HG03354 (cell line): ENCODE data around the gene HYDIN.
"Not testable (repeated sequence)": the region's sequence is repeated elsewhere in the genome, so short reads cannot be mapped to it uniquely, and the experiment has no call there.

Experiments used
- ATAC-seq: cut with Tn5 transposase; IDR thresholded peaks from one replicate; pipeline ENCODE4 v1.9.1; 2021; ENCODE audit warnings: mild to moderate bottlenecking; ENCODE audit not compliant: unreplicated experiment, poor library complexity, severe bottlenecking

HYDIN gene

DNA sequence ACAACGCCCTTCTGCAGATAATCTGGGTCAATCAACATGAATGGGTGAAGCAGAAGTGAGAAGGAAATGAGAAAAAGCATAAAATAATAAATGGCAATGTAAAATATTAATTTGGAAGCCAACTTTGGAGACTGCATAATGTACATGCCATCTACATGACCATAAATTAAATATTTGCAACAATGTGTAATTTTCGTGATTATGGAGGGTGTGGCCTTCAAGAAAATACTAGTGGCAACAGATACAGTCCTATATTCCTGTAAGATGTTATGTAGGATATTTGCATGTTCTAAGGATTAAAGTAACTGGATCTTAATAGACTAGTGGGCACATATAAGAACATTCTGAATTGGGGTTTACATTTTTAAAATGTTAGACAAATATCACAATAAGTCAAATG is 78.9 kb downstream of the HYDIN start:
- ATAC-seq = not testable (repeated sequence)

DNA sequence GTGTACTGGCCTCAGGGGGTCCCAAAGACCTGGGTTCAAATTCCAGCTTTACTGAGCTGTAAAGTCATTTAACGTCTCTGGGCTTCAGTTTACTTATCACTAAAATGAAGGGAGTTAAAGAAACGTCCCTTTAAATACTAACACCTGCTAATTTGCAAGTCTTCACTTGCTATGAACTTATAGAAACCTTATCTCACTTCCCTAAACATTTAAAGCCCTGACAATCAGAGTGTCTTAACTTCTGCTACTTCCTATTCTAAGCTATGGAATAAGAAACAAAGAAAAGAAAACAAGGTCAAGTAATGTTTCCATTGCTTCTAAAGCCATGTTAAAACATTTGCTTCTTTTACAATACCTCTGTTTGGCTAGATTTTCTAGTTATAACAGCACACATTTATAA is 87.3 kb downstream of the HYDIN start:
- not testable (repeated sequence) for ATAC-seq

DNA sequence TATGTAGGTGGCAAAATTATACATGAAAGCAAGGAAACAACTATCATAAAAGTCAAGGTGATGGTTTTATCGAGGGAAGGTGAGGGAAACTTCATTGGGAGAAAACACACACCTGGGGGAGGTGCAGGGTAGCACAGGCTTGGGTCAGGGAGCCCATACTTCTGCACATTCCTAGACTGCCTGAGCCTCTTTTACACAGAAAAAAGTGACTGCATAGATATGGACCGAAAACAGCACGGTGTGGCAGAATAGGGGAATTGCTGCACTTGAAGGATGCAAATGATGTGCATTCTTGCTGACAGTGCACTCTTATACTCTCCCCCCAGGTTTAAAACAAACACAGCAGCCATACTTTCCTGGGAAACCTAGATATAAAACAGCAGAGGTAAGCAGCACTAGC is 120.0 kb downstream of the HYDIN start:
- ATAC-seq = not testable (repeated sequence)

DNA sequence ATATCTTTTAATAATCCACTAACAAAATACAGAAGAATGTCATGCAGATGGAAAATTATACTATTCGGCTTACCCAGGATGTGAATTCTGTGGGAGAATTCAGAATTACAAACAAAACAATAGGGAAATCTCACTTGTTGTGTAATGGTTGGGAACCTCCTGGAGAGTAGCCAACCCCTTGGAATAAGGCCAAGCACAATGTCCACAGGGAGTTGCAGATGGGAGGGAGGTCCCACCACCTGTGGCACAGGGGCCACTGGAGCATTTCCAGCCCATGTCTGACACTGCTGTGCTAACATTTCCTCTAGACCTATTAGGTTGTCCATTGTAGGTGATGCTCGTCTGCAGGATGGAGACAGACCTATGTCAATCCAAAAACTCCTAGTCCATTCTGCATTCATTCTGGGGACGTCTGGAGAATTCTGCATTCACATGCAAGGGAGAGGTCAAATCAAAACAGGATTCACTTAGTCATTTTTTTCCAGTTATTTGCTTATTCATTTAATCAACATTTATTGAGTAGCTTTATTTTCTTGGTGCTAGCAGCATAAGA is 120.8 kb downstream of the HYDIN start:
- ATAC-seq = not testable (repeated sequence)

DNA sequence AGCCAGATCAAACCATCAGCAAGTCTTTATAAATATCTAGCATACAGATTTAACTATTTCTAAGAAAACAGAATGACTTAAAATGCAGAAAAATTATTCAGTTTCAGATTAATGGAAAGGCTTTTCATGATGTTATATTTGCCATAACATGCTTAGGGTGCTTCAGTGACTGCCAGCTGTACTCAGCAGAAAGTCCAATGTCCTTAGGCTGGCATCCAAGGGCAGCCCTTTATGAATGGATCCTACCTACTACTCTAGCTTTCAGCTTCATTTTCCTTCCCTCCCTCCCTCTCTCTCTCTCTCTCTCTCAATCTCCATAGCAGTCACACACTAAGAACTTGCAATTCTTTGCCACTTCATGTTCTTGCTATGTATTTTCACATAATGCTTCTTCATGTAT is 124.6 kb downstream of the HYDIN start:
- not testable (repeated sequence) for ATAC-seq

DNA sequence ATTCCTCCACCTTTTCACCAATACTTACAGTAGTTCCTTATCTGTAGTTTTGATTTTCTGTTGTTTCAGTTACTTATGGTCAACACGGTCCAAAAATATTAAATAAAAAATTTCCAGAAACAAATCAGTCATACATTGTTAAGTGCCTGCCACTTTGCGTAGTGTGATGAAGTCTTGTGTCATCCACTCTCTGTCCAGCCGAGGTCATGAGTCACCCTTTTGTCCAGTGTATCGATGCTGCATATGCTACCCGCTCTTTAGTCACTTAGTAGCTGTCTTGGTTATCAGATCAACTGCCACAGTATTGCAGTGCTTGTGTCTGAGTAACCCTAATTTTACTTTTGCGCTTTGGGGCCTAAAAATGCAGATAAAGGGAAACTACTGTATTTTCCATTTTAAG is 146.9 kb downstream of the HYDIN start:
- ATAC-seq = not testable (repeated sequence)

DNA sequence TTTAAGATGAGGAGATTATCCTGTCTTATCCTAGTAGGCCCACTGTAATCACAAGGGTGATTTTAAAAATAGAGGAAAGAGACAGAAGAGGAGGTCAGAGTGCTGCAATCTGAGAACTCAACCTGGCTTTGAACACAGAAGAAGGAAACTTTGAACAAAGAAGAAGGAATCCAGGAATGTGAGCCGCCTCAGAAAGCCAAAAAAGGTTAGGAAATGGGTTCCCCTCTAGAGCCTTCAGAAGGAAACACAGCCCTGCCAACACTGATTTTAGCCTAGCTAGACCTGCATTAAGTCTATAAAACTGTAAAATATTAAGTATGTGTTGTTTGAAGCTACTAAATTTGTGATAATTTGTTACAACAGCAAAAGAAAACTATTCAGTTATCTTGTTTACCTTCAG is 149.7 kb downstream of the HYDIN start:
- ATAC-seq = not testable (repeated sequence)

DNA sequence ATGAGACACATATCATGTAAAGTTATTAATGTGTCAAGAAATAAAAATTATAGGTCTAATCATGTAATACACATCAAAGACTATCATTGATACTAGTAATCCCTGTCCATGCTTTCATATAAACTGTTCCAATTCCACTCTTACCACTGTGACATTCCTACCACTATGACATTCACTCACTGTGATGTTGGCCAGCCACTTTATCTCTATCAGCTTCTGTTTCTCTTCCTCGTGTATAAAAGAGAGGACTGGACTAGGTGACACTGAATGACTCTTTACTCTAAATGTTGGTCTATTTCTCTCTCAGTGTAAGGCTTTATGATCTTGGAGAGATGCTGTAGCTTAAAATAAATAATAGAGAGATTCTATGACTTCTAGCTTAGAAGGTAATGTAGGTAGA is 150.3 kb downstream of the HYDIN start:
- ATAC-seq = not testable (repeated sequence)

DNA sequence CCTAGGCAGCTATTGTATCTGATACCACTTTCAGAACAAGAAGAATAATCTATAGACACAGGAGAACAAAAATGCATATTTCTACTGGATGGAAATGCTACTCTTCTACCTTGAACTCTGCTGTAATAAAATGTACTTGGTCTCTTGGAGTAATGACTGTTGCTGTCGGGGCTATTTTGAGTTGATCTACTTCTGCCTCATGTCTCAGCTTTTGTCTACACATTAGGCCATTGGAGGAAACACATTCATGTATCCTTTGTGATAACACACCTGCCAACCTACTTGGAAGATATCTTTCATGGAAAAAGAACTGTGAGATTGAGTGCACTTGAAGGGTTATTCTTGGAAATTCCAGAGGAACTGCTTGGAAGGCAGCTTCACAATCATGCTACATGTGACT is 159.9 kb downstream of the HYDIN start:
- ATAC-seq = not testable (repeated sequence)

DNA sequence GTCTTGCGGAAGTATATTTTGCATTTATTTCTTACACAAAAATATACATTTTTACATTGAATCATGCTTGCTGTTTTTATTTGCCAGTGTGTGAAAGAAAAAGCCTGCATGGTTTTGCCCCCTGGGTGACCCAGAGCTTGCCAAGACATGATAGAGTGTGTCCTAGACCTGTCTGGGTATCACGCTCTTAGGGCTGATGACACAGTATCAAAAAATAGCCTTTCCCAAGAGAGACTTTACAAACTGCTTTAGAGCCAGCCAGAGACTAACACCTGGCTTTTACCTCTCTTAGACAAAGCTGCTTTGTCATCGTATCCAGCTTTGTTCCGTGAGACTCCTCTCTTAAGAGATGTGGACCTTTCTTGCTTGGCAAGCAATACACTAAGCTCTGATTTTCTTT is 160.7 kb downstream of the HYDIN start:
- ATAC-seq = not testable (repeated sequence)

DNA sequence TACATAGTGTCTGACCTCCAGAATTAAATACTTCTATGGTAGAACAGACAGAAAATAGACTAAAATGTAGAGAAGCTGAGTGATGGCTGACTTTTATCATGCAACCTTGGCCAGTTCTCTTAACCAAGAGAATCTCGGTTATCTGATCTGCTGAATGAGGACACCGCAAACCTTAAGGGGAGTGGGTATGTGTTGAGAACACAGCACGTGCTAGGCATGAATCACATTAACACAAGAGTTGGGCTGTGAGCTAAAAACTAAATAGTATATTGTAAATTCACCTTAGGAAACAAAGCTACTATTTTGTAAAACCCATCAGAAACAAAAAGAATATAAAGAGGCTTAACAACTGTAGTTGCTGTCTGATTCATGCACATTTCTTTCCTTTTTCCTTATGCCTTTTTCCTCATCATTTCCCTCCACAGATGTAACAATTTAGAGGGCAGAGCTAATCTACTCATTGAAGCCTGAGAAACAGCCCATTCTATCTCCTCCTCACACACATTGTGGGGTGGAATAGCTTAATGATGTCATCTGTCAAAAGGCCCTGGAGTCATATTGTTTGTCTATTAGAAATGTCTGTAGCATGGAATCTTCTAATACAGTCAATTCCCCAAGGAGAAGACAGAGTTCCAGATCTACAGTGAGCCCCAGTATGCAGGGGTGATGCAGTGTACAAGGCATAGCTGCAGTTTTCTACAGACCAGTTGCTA is 176.5 kb downstream of the HYDIN start:
- not testable (repeated sequence) for ATAC-seq

DNA sequence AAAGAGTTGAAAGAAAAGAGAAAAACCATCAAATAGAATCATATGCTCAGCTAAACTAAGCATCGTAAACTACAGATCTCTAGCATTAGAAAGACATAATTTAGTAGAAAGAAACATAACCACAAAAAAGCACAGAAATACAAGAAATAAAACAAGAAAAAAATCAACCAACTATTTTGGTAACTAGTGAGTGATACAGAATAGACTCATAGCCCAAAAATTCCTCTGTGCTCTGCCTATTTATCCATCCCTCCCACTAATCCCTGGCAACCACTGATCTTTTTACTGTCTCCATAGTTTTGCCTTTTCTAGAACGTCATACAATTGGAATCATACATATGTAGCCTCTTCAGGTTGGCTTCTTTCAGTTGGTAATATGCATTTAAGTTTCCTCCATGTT is 180.2 kb downstream of the HYDIN start:
- ATAC-seq = not testable (repeated sequence)

DNA sequence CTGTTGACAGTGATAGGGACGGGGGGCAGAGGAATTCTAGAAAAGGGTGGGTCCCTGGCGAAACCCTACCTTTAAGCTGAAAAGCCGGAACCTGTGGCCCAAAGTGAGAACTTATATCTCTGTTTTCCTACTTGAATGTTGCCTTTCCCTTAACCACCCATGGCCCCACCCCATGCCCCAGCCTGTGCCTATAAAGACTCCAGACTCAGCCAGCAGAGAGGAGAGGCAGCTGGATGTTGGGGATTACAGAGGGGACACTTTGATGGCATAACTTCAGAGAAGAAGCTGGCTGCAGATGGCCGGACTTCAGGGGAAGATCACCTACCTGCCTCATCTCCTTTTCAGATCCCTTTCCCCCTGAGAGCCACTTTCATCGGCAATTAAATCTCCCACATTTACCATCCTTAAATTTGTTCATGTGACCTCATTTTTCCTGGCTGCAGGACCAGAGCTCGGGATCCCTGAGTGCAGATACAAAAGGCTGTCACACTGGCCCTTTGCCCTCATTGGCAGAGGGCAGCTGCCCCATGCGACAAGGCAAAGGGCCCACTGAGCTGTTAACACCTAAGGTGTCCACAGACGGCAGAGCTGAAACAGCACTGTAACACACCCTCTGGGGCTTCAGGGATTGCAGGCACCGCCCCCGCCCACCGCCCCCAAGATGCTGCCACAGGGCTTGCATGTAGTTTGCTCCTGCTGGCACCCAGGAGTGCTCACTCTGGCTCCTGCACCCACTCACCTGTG is 191.0 kb downstream of the HYDIN start:
- ATAC-seq = not testable (repeated sequence)

DNA sequence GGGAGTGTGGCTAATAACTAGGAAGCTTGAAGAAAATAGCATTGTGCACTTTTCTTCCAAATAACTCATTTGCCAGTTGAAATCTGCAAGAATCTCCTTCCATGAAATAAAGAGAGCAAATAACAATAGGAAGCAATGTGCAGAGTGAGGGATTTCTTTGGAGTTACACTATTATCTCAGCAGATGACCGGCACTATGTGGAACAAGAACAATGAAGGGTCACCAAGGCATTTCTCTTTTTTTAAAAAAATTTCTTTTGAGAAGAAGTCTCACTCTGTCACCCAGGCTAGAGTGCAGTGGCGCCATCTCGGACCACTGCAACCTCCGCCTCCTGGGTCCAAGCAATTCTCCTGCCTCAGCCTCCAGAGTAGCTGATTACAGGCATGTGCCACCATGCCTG is 192.1 kb downstream of the HYDIN start:
- not testable (repeated sequence) for ATAC-seq

DNA sequence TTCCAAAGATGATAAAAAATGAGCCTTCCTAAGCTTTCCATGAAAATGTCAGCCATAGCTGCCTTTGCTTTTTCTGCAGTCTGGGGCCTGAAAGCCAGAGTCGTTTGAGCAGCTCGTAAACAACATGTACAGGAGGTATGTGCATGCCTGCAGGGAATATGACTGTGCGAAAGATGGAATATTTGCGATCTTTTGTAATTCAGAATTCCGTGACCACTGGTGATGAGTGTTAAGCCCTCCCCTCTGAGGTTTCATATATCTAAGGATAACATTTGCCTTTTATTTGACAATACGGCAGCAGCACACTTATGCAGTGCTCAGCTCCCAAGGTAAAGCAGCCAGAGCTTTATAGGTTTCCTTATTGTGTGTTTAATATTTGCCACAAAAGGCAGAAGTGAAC is 192.5 kb downstream of the HYDIN start:
- not testable (repeated sequence) for ATAC-seq

DNA sequence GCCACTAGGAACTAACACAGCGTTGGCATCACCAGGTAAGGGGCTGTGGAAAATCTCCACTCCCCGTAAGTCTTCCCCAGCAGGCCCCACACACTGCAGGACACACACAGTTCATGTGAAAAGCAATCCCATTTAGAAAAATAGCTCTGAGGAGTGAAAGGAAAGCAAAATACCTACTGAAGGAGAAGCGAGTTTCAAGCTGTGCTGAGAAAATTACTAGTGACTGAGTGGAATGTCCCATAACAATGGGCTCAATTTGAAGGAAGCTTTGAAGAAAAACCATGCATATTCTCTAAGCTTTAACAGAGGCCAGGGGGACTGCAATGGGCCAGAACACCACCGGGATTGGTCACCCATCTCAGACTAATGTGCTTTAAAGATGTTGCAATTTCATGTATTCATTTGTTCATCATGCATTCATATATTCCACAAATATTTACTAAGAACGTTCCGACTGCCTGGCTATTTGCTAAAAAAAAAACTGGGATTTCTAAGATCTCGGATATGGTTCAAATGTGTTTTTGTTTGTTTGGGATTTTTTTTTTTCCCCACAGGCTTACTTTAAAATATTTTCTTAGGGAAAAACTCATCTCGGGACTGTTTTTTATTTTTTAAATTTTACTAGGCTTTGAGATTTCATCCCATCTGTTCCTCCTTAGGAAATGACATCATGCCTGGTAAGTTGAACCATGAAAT is 202.3 kb downstream of the HYDIN start:
- not testable (repeated sequence) for ATAC-seq

DNA sequence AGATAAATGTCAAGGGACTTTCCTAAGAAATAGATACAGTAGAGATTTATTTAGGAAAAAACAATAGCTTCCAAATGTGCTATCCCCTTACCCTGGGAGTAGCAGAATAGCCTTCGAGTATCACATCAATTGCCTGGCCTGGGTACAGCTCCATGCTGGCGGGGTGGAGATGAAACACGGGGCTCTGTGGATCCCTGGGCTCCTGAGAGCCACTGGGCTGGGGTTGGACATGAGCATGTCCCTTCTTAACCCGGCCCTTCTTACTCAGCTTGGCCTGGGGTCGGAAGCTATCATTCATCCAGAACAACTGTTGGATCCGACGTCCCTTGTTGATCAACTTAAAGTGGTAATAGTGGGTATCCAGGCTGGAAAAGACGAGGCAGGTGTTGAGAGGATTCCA is 203.0 kb downstream of the HYDIN start:
- not testable (repeated sequence) for ATAC-seq

DNA sequence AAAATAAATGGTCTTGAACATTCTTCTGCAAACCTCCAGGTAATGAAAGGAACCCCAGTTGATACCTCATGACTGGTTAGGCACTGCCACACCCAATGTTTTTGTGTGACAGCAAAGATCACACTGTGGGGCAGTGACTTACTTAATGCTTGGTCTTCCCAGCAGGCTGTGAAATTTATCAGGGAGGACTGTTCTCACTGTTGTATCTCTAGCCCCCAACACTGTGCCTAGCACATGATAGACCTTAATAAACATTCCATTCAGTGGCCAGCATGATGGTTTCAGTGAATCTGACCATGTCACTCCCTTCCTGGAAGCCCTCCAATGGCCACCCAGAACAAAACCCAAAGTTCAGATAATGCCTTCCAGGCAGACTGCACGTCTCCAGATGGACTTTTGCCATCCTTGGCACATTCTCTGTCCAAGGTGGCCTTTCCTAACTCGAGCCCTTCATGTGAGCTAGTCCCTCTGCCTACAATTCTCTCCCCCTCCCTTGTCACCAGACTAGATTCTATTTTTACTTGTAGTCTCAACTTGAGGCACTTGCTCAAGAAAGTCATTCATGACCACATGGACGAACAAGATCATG is 206.6 kb downstream of the HYDIN start:
- not testable (repeated sequence) for ATAC-seq

DNA sequence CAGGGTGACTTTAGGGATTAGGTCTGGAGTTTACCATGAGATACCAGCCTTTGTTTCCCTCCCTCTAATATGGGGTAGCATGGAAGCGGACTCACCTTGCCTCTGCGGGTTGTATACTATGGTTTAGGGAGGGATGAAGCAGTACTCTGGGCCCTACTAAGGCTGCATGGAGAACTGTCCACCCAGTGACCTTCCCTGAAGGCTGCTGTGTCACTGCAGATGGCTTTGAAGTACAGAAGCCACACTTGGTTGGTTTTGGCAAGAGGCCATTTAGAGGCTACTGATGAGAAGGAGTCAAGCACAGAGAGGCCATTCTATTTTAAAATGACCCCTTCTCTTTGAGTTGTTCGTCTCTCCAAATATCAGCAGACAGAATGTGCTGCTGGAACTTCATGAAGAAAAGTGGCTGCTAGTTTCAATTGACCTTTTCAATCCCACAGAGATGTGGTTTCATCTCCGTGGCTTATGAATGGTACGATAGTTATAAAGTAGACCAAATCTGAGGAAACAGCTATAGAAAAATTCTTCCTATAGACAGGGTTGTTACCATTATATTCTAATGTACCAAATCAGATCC is 208.5 kb downstream of the HYDIN start:
- not testable (repeated sequence) for ATAC-seq
